GM12878 (cell line): ENCODE data around the gene LCP1. TPM values are rescaled to one million over a fixed set of nuclear protein-coding genes. Genes with fewer than 3 reads are reported as not detected.
A peak's percentile ranks its signal among the peaks of the same experiment; 100 is the strongest.

ENCODE experiments used
- CBX5 ChIP-seq: sonication (generic); IDR thresholded peaks from 2 replicates; pipeline ENCODE4 v1.6.1; 2016; ENCODE audit warnings: low read depth, moderate library complexity, mild to moderate bottlenecking, inconsistent platforms
- EED ChIP-seq: sonication (generic); IDR thresholded peaks from 2 replicates; pipeline ENCODE4 v1.6.1; 2016; ENCODE audit warnings: antibody characterized with exemption, low read depth
- EP300 ChIP-seq, 2 experiments: fragments of 150-350 bp in 1 of 2; IDR thresholded peaks; 2 replicates each; pipeline ENCODE4 v1.6.1; 2011 to 2012; ENCODE audit warnings: low read depth in 2 of 2, low read length in 2 of 2, borderline replicate concordance in 1 of 2, improper control_type of control experiment in 1 of 2, inconsistent platforms in 1 of 2; ENCODE audit not compliant: control insufficient read depth in 1 of 2
- ESRRA ChIP-seq: IDR thresholded peaks from 2 replicates; pipeline ENCODE4 v1.6.1; 2012; ENCODE audit warnings: mild to moderate bottlenecking, low read length, improper control_type of control experiment
- GABPA ChIP-seq: IDR thresholded peaks from 2 replicates; pipeline ENCODE4 v1.6.1; 2014; ENCODE audit warnings: antibody characterized with exemption, low read depth, mild to moderate bottlenecking, inconsistent platforms
- NR2C1 ChIP-seq: fragments of 450-650 bp; IDR thresholded peaks from 2 replicates; pipeline ENCODE4 v1.6.1; 2017; ENCODE audit warnings: antibody characterized with exemption, mild to moderate bottlenecking, moderate library complexity
- RBBP5 ChIP-seq: fragments of 200-600 bp; sonication (generic); conservative IDR thresholded peaks from 2 replicates; pipeline ENCODE4 v1.6.1; 2016
- SP1 ChIP-seq: IDR thresholded peaks from one replicate; pipeline ENCODE4 v1.6.1; 2011; ENCODE audit warnings: low read depth, low read length
- SRF ChIP-seq, 2 experiments: IDR thresholded peaks; 2 replicates each; pipeline ENCODE4 v1.6.1; 2011; ENCODE audit warnings: low read depth in 2 of 2, low read length in 2 of 2, mild to moderate bottlenecking in 1 of 2, moderate library complexity in 1 of 2
- ZNF24 ChIP-seq: fragments of 450-650 bp; IDR thresholded peaks from 2 replicates; pipeline ENCODE4 v1.6.1; 2017; ENCODE audit warnings: antibody characterized with exemption, mild to moderate bottlenecking
- ZSCAN29 ChIP-seq: fragments of 450-650 bp; IDR thresholded peaks from 2 replicates; pipeline ENCODE4 v1.6.1; 2017; ENCODE audit warnings: mild to moderate bottlenecking, moderate library complexity
- polyA plus RNA-seq, 11 experiments: library from polyadenylated mRNA; depleted of rRNA in 4 of 11; unstranded in 6 of 11; stranded (reverse) in 5 of 11; fragments of >200 nt; fragmentation: Nextera tagmentation in 4 of 11; fragmentation: Illumina TruSeq in 1 of 11; extraction: Ambion mirVana in 4 of 11; extraction: Trizol in 1 of 11; gene quantifications; 1 replicate in 1 of 11; 2 replicates in 10 of 11; pipeline versions ENCODE4 v1.2.1 to v1.2.3, GENCODE V29; 2011 to 2016; ENCODE audit warnings: inconsistent platforms in 2 of 11, missing spikeins in 2 of 11, low read depth in 1 of 11
- total RNA-seq, 4 experiments: library from RNA; depleted of rRNA in 3 of 4; stranded (reverse); fragments of >200 nt in 3 of 4; fragmentation: Illumina TruSeq in 1 of 4; extraction: Trizol in 1 of 4; gene quantifications; 2 replicates each; pipeline versions ENCODE4 v1.2.1 to v1.2.3, GENCODE V29; 2013 to 2021
- TF ChIP-seq, protein P1 (sequence below): fragments of 450-650 bp; IDR thresholded peaks from 2 replicates; pipeline ENCODE4 v1.6.1; 2016; ENCODE audit warnings: mild to moderate bottlenecking
- TF ChIP-seq, protein P2 (sequence below): fragments of 450-650 bp; IDR thresholded peaks from 2 replicates; pipeline ENCODE4 v1.6.1; 2014; ENCODE audit warnings: mild to moderate bottlenecking
- TF ChIP-seq, protein P3 (sequence below): fragments of 450-650 bp; IDR thresholded peaks from 2 replicates; pipeline ENCODE4 v1.6.1; 2017; ENCODE audit warnings: mild to moderate bottlenecking
- TF ChIP-seq, protein P4 (sequence below): fragments of 450-650 bp; IDR thresholded peaks from 2 replicates; pipeline ENCODE4 v1.6.1; 2017; ENCODE audit warnings: low read depth, mild to moderate bottlenecking, moderate library complexity
- TF ChIP-seq, protein P5 (sequence below): fragments of 450-650 bp; IDR thresholded peaks from 2 replicates; pipeline ENCODE4 v1.6.1; 2017; ENCODE audit warnings: borderline replicate concordance
- TF ChIP-seq, protein P6 (sequence below): IDR thresholded peaks from 2 replicates; pipeline ENCODE4 v1.6.1; 2012; ENCODE audit warnings: mild to moderate bottlenecking, low read depth, low read length
- TF ChIP-seq, protein P7 (sequence below): IDR thresholded peaks from 2 replicates; pipeline ENCODE4 v1.6.1; 2011; ENCODE audit warnings: mild to moderate bottlenecking, low read depth, low read length, moderate library complexity; ENCODE audit not compliant: insufficient replicate concordance

Gene LCP1
- total and polyA plus RNA-seq, 10 of the 15 experiments (the other 5 are each of a cell fraction or from before 2014, with no cell fraction given): 775 to 2,201 (median 1,556) TPM

DNA sequence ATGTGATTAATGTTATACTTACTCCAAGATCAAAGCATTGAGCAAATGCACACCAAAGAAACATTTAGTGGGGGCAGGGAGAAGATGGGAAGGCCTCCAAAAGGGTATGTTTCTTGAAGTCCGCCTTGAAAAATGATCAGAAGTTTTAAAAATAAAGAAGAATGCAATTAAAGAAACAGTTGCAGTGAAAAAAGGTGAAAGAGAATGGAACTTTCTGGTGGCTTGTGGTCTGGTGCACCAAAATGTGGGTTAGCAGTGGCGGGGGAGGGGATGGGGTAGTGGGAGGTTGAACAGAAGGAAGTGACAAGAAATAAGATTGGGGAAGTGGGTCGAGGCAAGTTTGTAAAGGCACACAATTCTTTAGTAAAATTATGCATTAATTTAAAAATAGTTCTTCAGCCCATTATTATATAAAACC, 2.5 kb downstream of the LCP1 start (continued):
- TF ChIP-seq, protein P1, sequence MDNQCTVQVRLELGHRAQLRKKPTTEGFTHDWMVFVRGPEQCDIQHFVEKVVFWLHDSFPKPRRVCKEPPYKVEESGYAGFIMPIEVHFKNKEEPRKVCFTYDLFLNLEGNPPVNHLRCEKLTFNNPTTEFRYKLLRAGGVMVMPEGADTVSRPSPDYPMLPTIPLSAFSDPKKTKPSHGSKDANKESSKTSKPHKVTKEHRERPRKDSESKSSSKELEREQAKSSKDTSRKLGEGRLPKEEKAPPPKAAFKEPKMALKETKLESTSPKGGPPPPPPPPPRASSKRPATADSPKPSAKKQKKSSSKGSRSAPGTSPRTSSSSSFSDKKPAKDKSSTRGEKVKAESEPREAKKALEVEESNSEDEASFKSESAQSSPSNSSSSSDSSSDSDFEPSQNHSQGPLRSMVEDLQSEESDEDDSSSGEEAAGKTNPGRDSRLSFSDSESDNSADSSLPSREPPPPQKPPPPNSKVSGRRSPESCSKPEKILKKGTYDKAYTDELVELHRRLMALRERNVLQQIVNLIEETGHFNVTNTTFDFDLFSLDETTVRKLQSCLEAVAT: peak; percentile 96
- TF ChIP-seq EED: 0 out of 2 replicates have a peak, but pooled peaks have one; percentile 29
- TF ChIP-seq EP300 (IDR thresholded peaks at IDR 0.05; ENCODE audit: borderline replicate concordance in 1 of 2, control insufficient read depth in 1 of 2, low read depth in 2 of 2, low read length in 2 of 2): peak; percentile 37 to 78; a peak in 3 of 4 replicates
- TF ChIP-seq, protein P2, sequence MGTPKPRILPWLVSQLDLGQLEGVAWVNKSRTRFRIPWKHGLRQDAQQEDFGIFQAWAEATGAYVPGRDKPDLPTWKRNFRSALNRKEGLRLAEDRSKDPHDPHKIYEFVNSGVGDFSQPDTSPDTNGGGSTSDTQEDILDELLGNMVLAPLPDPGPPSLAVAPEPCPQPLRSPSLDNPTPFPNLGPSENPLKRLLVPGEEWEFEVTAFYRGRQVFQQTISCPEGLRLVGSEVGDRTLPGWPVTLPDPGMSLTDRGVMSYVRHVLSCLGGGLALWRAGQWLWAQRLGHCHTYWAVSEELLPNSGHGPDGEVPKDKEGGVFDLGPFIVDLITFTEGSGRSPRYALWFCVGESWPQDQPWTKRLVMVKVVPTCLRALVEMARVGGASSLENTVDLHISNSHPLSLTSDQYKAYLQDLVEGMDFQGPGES: no peak
- no peak for TF ChIP-seq SP1
- no peak for TF ChIP-seq SRF (IDR thresholded peaks at IDR 0.05; ENCODE audit: low read depth in 2 of 2, low read length in 2 of 2)
- TF ChIP-seq, protein P3, sequence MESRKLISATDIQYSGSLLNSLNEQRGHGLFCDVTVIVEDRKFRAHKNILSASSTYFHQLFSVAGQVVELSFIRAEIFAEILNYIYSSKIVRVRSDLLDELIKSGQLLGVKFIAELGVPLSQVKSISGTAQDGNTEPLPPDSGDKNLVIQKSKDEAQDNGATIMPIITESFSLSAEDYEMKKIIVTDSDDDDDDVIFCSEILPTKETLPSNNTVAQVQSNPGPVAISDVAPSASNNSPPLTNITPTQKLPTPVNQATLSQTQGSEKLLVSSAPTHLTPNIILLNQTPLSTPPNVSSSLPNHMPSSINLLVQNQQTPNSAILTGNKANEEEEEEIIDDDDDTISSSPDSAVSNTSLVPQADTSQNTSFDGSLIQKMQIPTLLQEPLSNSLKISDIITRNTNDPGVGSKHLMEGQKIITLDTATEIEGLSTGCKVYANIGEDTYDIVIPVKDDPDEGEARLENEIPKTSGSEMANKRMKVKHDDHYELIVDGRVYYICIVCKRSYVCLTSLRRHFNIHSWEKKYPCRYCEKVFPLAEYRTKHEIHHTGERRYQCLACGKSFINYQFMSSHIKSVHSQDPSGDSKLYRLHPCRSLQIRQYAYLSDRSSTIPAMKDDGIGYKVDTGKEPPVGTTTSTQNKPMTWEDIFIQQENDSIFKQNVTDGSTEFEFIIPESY: no peak
- peak; percentile 32; the same call in 1 of the 2 replicates for TF ChIP-seq GABPA
- no peak for TF ChIP-seq ZSCAN29
- no peak for TF ChIP-seq NR2C1
- no peak for TF ChIP-seq ZNF24
- TF ChIP-seq ESRRA: no peak
- TF ChIP-seq, protein P4, sequence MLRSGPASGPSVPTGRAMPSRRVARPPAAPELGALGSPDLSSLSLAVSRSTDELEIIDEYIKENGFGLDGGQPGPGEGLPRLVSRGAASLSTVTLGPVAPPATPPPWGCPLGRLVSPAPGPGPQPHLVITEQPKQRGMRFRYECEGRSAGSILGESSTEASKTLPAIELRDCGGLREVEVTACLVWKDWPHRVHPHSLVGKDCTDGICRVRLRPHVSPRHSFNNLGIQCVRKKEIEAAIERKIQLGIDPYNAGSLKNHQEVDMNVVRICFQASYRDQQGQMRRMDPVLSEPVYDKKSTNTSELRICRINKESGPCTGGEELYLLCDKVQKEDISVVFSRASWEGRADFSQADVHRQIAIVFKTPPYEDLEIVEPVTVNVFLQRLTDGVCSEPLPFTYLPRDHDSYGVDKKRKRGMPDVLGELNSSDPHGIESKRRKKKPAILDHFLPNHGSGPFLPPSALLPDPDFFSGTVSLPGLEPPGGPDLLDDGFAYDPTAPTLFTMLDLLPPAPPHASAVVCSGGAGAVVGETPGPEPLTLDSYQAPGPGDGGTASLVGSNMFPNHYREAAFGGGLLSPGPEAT: peak; percentile 62
- TF ChIP-seq CBX5: no peak
- TF ChIP-seq, protein P5, sequence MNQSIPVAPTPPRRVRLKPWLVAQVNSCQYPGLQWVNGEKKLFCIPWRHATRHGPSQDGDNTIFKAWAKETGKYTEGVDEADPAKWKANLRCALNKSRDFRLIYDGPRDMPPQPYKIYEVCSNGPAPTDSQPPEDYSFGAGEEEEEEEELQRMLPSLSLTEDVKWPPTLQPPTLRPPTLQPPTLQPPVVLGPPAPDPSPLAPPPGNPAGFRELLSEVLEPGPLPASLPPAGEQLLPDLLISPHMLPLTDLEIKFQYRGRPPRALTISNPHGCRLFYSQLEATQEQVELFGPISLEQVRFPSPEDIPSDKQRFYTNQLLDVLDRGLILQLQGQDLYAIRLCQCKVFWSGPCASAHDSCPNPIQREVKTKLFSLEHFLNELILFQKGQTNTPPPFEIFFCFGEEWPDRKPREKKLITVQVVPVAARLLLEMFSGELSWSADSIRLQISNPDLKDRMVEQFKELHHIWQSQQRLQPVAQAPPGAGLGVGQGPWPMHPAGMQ: no peak; the same call in 1 of the 2 replicates
- TF ChIP-seq, protein P6, sequence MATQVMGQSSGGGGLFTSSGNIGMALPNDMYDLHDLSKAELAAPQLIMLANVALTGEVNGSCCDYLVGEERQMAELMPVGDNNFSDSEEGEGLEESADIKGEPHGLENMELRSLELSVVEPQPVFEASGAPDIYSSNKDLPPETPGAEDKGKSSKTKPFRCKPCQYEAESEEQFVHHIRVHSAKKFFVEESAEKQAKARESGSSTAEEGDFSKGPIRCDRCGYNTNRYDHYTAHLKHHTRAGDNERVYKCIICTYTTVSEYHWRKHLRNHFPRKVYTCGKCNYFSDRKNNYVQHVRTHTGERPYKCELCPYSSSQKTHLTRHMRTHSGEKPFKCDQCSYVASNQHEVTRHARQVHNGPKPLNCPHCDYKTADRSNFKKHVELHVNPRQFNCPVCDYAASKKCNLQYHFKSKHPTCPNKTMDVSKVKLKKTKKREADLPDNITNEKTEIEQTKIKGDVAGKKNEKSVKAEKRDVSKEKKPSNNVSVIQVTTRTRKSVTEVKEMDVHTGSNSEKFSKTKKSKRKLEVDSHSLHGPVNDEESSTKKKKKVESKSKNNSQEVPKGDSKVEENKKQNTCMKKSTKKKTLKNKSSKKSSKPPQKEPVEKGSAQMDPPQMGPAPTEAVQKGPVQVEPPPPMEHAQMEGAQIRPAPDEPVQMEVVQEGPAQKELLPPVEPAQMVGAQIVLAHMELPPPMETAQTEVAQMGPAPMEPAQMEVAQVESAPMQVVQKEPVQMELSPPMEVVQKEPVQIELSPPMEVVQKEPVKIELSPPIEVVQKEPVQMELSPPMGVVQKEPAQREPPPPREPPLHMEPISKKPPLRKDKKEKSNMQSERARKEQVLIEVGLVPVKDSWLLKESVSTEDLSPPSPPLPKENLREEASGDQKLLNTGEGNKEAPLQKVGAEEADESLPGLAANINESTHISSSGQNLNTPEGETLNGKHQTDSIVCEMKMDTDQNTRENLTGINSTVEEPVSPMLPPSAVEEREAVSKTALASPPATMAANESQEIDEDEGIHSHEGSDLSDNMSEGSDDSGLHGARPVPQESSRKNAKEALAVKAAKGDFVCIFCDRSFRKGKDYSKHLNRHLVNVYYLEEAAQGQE: no peak
- TF ChIP-seq, protein P7, sequence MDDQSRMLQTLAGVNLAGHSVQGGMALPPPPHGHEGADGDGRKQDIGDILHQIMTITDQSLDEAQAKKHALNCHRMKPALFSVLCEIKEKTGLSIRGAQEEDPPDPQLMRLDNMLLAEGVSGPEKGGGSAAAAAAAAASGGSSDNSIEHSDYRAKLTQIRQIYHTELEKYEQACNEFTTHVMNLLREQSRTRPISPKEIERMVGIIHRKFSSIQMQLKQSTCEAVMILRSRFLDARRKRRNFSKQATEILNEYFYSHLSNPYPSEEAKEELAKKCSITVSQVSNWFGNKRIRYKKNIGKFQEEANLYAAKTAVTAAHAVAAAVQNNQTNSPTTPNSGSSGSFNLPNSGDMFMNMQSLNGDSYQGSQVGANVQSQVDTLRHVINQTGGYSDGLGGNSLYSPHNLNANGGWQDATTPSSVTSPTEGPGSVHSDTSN: no peak
- no peak for TF ChIP-seq RBBP5
